KMS-11 (cell line): ENCODE results near the gene ADGRG6.

Source experiments
- H2AFZ ChIP-seq: fragments of 200-600 bp; sonication (generic); 2 replicates; pipeline ENCODE4 v1.6.1; 2016; ENCODE audit warnings: antibody characterized with exemption, mixed run types, low read depth
- H3K27ac ChIP-seq: fragments of 200-600 bp; sonication (generic); 2 replicates; pipeline ENCODE4 v1.6.1; 2016; ENCODE audit warnings: mild to moderate bottlenecking, mixed run types
- H3K27me3 ChIP-seq: fragments of 200-600 bp; sonication (generic); 2 replicates; pipeline ENCODE4 v1.6.1; 2017; ENCODE audit warnings: mild to moderate bottlenecking, low read depth, mixed run types, moderate library complexity; ENCODE audit not compliant: insufficient read depth
- H3K36me3 ChIP-seq: fragments of 200-600 bp; sonication (generic); 2 replicates; pipeline ENCODE4 v1.6.1; 2017; ENCODE audit warnings: mild to moderate bottlenecking, mixed run types; ENCODE audit not compliant: insufficient read depth
- H3K4me1 ChIP-seq: fragments of 200-600 bp; sonication (generic); 2 replicates; pipeline ENCODE4 v1.6.1; 2016; ENCODE audit warnings: mild to moderate bottlenecking, low read depth, mixed run types; ENCODE audit not compliant: poor library complexity, severe bottlenecking
- H3K4me2 ChIP-seq: fragments of 200-600 bp; sonication (generic); 2 replicates; pipeline ENCODE4 v1.7.0; 2016; ENCODE audit warnings: mild to moderate bottlenecking, mixed run types
- H3K4me3 ChIP-seq: fragments of 200-600 bp; sonication (generic); IDR thresholded peaks from 2 replicates; pipeline ENCODE4 v1.6.1; 2017; ENCODE audit warnings: low read depth, low read length, mixed read lengths; ENCODE audit not compliant: insufficient read depth
- H3K79me2 ChIP-seq: fragments of 200-600 bp; sonication (generic); 2 replicates; pipeline ENCODE4 v1.6.1; 2016; ENCODE audit warnings: low read depth, mixed run types; ENCODE audit not compliant: insufficient read depth
- H3K9ac ChIP-seq: fragments of 200-600 bp; sonication (generic); 2 replicates; pipeline ENCODE4 v1.6.1; 2016; ENCODE audit warnings: mild to moderate bottlenecking, mixed run types
- H4K20me1 ChIP-seq: fragments of 200-600 bp; sonication (generic); 2 replicates; pipeline ENCODE4 v1.6.1; 2016; ENCODE audit warnings: mild to moderate bottlenecking, mixed run types; ENCODE audit not compliant: insufficient read depth
- CTCF ChIP-seq: fragments of 200-600 bp; sonication (generic); conservative IDR thresholded peaks from 2 replicates; pipeline ENCODE4 v1.6.1; 2017; ENCODE audit warnings: low read depth, mild to moderate bottlenecking, antibody characterized with exemption, low read length, moderate library complexity, mixed read lengths

Gene ADGRG6

GRCh38 chr6:142367061-142367460, 65.3 kb downstream of the ADGRG6 start:
- H3K27ac ChIP-seq, result no peak overlapping the region
- H3K27me3 ChIP-seq, result no peaks in the 10 kb centered on the region
- no peaks in the 10 kb centered on the region for H4K20me1 ChIP-seq
- no peak overlapping the region for H3K4me3 ChIP-seq
- H3K4me2 ChIP-seq, result no peak overlapping the region
- no peaks in the 10 kb centered on the region for H3K79me2 ChIP-seq
- no peaks in the 10 kb centered on the region for H3K4me1 ChIP-seq
- no peaks in the 10 kb centered on the region for H3K36me3 ChIP-seq
- no peak overlapping the region for H2AFZ ChIP-seq
- H3K9ac ChIP-seq, result no peak overlapping the region
- no peak for TF ChIP-seq CTCF

GRCh38 chr6:142367501-142368018, 65.8 kb downstream of the ADGRG6 start:
- Histone ChIP-seq H3K4me1 (no peaks in the 10 kb centered on the region), H3K4me3 (no peak overlapping the region)

GRCh38 chr6:142369266-142369665, 67.5 kb downstream of the ADGRG6 start:
- no peak overlapping the region for H3K9ac ChIP-seq
- H3K4me2 ChIP-seq, result no peak overlapping the region
- H3K4me1 ChIP-seq, result no peaks in the 10 kb centered on the region
- H4K20me1 ChIP-seq, result no peaks in the 10 kb centered on the region
- TF ChIP-seq CTCF, result no peak
- no peak overlapping the region for H3K4me3 ChIP-seq
- H3K27me3 ChIP-seq, result no peaks in the 10 kb centered on the region
- H3K79me2 ChIP-seq, result no peaks in the 10 kb centered on the region
- H3K27ac ChIP-seq, result no peak overlapping the region
- H2AFZ ChIP-seq, result no peak overlapping the region
- no peaks in the 10 kb centered on the region for H3K36me3 ChIP-seq

More at GRCh38 chr6:142367501-142368018, 65.8 kb downstream of the ADGRG6 start:
- no peaks in the 10 kb centered on the region for H3K36me3 ChIP-seq
- no peaks in the 10 kb centered on the region for H3K79me2 ChIP-seq
- no peak overlapping the region for H3K4me2 ChIP-seq
- H4K20me1 ChIP-seq, result no peaks in the 10 kb centered on the region
- TF ChIP-seq CTCF, result no peak
- no peak overlapping the region for H2AFZ ChIP-seq
- H3K9ac ChIP-seq, result no peak overlapping the region
- no peak overlapping the region for H3K27ac ChIP-seq
- H3K27me3 ChIP-seq, result no peaks in the 10 kb centered on the region

GRCh38 chr6:142372348-142372747, 70.5 kb downstream of the ADGRG6 start:
- H3K4me1 ChIP-seq, result no peaks in the 10 kb centered on the region
- no peak overlapping the region for H3K9ac ChIP-seq
- H3K27me3 ChIP-seq, result no peaks in the 10 kb centered on the region
- no peaks in the 10 kb centered on the region for H3K36me3 ChIP-seq
- H2AFZ ChIP-seq, result no peak overlapping the region
- no peak overlapping the region for H3K4me3 ChIP-seq
- H4K20me1 ChIP-seq, result no peaks in the 10 kb centered on the region
- H3K4me2 ChIP-seq, result no peak overlapping the region
- H3K27ac ChIP-seq, result no peak overlapping the region
- H3K79me2 ChIP-seq, result no peaks in the 10 kb centered on the region
- no peak for TF ChIP-seq CTCF
